K562 (cell line): ENCODE results near the gene BAZ2A. TPM values are rescaled to one million over a fixed set of nuclear protein-coding genes. Genes with fewer than 3 reads are reported as not detected.
A peak's percentile ranks its signal among the peaks of the same experiment; 100 is the strongest.

Experiments
- CREB5 ChIP-seq: fragments of 250-450 bp; sonication (Bioruptor Pico); IDR thresholded peaks from 2 replicates; pipeline ENCODE4 v1.5.0; 2020; ENCODE audit warnings: mild to moderate bottlenecking
- POLR2B ChIP-seq: fragments of 450-650 bp; IDR thresholded peaks from 2 replicates; pipeline ENCODE4 v1.6.1; 2018; ENCODE audit warnings: low read depth; ENCODE audit not compliant: partially characterized antibody
- PTBP1 ChIP-seq: fragments of 200-400 bp; formaldehyde crosslinking; IDR thresholded peaks from 2 replicates; pipeline ENCODE4 v1.6.1; 2017; ENCODE audit warnings: low read depth, low read length
- RBFOX2 ChIP-seq: fragments of 200-400 bp; formaldehyde crosslinking; IDR thresholded peaks from 2 replicates; pipeline ENCODE4 v1.6.1; 2017; ENCODE audit warnings: low read depth, mild to moderate bottlenecking, low read length, moderate library complexity
- SMAD4 ChIP-seq: fragments of 250-450 bp; sonication (Bioruptor Pico); conservative IDR thresholded peaks from 2 replicates; pipeline ENCODE4 v1.8.0; 2021; ENCODE audit warnings: inconsistent platforms, mild to moderate bottlenecking, moderate library complexity
- ZFX ChIP-seq: sonication (generic); formaldehyde crosslinking; IDR thresholded peaks from 2 replicates; pipeline ENCODE4 v1.8.0; 2022; ENCODE audit warnings: mild to moderate bottlenecking, missing genetic modification reagents, moderate library complexity
- ZNF133 ChIP-seq: fragments of 250-450 bp; sonication (Bioruptor Pico); IDR thresholded peaks from 2 replicates; pipeline ENCODE4 v1.4.0; 2020; ENCODE audit warnings: mild to moderate bottlenecking
- ZNF23 ChIP-seq: fragments of 250-450 bp; sonication (Bioruptor Pico); IDR thresholded peaks from 2 replicates; pipeline ENCODE4 v1.4.0; 2020; ENCODE audit warnings: mild to moderate bottlenecking
- ZNF263 ChIP-seq: sonication (generic); formaldehyde crosslinking; IDR thresholded peaks from 2 replicates; pipeline ENCODE4 v1.8.0; 2022; ENCODE audit warnings: mild to moderate bottlenecking, missing genetic modification reagents, borderline replicate concordance
- ZNF77 ChIP-seq: fragments of 250-450 bp; sonication (Bioruptor Pico); IDR thresholded peaks from 2 replicates; pipeline ENCODE4 v1.5.0; 2020
- polyA plus RNA-seq, 8 experiments: library from polyadenylated mRNA; depleted of rRNA in 4 of 8; stranded (reverse) in 5 of 8; unstranded in 3 of 8; fragments of >200 nt; fragmentation: Nextera tagmentation in 2 of 8; fragmentation: Illumina TruSeq in 1 of 8; extraction: Ambion mirVana in 2 of 8; extraction: Trizol in 1 of 8; gene quantifications; 2 replicates each; pipeline versions ENCODE4 v1.2.1 to v1.2.3, GENCODE V29; 2011 to 2014; ENCODE audit warnings: inconsistent platforms in 1 of 8, missing spikeins in 1 of 8
- total RNA-seq, 7 experiments: library from RNA; depleted of rRNA in 6 of 7; stranded (reverse); fragments of >200 nt in 6 of 7; fragmentation: Illumina TruSeq in 2 of 7; extraction: Trizol in 2 of 7; gene quantifications; 2 replicates each; pipeline versions ENCODE4 v1.2.1 to v1.2.3, GENCODE V29; 2011 to 2021; ENCODE audit warnings: low replicate concordance in 1 of 7
- TF ChIP-seq, protein P1 (sequence below): IDR thresholded peaks from 2 replicates; pipeline ENCODE4 v1.6.1; 2011; ENCODE audit warnings: borderline replicate concordance, low read depth, mild to moderate bottlenecking, moderate library complexity, low read length; ENCODE audit not compliant: insufficient read depth, poor library complexity, severe bottlenecking
- TF ChIP-seq, protein P2 (sequence below): sonication (generic); formaldehyde crosslinking; IDR thresholded peaks from 2 replicates; pipeline ENCODE4 v1.8.1; 2023; ENCODE audit warnings: mild to moderate bottlenecking, missing genetic modification reagents

The BAZ2A gene
- total and polyA plus RNA-seq, 9 of the 15 experiments (the other 6 are each of a cell fraction or from before 2014, with no cell fraction given), result 4.5 to 86.4 (median 26.2) TPM

DNA sequence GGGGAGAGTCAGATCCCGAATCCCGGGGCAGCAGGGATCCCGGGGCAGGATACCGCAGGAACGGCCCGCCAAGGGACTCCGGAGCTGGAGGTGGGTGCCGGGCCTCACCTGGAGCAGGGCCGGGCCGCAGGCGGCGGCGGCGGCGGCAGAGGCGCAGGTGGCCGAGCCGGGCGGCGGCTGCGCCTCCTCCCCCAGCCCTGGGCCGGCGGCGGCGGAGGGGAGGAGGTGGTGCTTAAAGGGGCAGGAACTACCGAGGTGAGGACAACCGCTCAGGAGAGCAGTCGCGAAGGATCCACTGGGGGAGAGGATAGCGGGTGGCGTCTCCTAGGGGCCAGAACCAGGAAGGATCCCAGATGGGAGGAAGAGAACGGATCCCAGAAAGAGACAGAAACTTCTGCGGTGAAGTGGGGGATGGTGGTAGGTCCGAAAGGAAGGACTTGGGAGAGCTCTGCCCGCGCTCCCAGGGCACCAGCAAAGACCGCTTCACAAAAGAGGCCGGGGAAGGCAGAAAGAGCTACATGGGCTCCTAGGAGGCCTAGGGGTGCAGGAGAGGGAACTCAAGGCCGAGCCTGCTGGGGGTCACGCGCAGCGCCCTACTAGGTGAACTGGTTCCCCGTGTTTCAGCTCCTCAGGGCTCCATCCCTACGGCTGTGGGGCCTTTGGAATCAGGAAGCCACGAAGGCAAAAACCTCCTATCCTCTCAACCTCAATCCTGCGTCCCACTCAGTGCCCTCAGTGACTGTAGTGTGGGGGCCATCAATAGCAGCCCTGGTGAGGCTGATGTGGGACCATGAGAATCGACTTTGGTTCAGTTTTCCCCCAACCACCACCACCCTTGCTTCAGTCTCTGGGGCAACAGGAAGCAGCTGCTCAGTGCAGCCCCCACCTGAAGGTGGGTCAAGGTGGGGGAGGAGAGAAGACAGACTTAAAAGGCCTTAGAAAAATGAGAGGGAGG is 5.0 kb upstream of the BAZ2A start (continued):
- TF ChIP-seq, protein P1, sequence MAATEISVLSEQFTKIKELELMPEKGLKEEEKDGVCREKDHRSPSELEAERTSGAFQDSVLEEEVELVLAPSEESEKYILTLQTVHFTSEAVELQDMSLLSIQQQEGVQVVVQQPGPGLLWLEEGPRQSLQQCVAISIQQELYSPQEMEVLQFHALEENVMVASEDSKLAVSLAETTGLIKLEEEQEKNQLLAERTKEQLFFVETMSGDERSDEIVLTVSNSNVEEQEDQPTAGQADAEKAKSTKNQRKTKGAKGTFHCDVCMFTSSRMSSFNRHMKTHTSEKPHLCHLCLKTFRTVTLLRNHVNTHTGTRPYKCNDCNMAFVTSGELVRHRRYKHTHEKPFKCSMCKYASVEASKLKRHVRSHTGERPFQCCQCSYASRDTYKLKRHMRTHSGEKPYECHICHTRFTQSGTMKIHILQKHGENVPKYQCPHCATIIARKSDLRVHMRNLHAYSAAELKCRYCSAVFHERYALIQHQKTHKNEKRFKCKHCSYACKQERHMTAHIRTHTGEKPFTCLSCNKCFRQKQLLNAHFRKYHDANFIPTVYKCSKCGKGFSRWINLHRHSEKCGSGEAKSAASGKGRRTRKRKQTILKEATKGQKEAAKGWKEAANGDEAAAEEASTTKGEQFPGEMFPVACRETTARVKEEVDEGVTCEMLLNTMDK, result peak; percentile 45
- TF ChIP-seq, protein P2, sequence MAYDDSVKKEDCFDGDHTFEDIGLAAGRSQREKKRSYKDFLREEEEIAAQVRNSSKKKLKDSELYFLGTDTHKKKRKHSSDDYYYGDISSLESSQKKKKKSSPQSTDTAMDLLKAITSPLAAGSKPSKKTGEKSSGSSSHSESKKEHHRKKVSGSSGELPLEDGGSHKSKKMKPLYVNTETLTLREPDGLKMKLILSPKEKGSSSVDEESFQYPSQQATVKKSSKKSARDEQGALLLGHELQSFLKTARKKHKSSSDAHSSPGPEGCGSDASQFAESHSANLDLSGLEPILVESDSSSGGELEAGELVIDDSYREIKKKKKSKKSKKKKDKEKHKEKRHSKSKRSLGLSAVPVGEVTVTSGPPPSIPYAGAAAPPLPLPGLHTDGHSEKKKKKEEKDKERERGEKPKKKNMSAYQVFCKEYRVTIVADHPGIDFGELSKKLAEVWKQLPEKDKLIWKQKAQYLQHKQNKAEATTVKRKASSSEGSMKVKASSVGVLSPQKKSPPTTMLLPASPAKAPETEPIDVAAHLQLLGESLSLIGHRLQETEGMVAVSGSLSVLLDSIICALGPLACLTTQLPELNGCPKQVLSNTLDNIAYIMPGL (CRISPR knock-in tag), result 0 out of 2 replicates have a peak, but pooled peaks have one; percentile 32
- TF ChIP-seq ZNF133 (CRISPR knock-in tag), result no peak
- peak; percentile 73 for TF ChIP-seq SMAD4 (CRISPR knock-in tag)
- TF ChIP-seq ZNF263 (CRISPR knock-in tag), result peak; percentile 67; the same call in 1 of the 2 replicates
- no peak for TF ChIP-seq CREB5 (CRISPR knock-in tag)
- TF ChIP-seq ZFX (CRISPR knock-in tag), result no peak; the same call in none of the 2 replicates
- TF ChIP-seq ZNF23 (CRISPR knock-in tag), result no peak
- peak; percentile 68 for TF ChIP-seq RBFOX2
- TF ChIP-seq PTBP1, result no peak
- no peak for TF ChIP-seq POLR2B
- no peak for TF ChIP-seq ZNF77
